ENCODE data around the gene SLC8A3.

DNA sequence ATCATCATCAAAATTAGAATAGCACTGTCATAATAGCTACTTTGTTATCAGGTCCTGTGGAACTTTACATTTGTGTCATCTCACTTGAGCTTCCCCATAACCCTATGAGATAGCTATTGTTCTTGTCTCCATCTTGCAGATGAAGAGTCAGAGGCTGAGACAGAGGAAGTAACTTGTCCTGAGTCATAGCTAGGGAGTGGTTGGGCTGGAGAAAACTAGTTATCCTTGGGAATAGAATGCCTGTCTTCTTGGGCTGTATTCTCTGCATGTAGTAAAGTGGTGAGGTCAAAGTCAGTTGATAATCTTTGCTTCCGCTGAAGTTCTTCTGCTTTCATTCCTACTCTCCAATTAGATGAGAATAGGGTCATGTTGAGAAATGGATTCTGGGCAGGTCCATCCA lies 192.5 kb downstream of the SLC8A3 start:
- TF ChIP-seq EZH2phosphoT487 (IDR thresholded peaks at IDR 0.05; ENCODE audit: insufficient read depth, low read depth), result no peak
- TF ChIP-seq EZH2 (IDR thresholded peaks at IDR 0.05; ENCODE audit: insufficient read depth, poor library complexity, severe bottlenecking), result no peak
